WERI-Rb-1 (cell line): ENCODE measurements around the gene RPAP2.

Experiments
- DNase-seq: peaks from one replicate; pipeline ENCODE4 v3.0.0-alpha.2; 2020
- H3K27ac ChIP-seq: fragments of 250-450 bp; sonication (Bioruptor Pico); 2 replicates; pipeline ENCODE4 v1.5.1; 2020; ENCODE audit warnings: mild to moderate bottlenecking, moderate library complexity
- H3K27me3 ChIP-seq: fragments of 250-450 bp; sonication (Bioruptor Pico); 2 replicates; pipeline ENCODE4 v1.5.1; 2021; ENCODE audit warnings: mild to moderate bottlenecking, low read depth, moderate library complexity; ENCODE audit not compliant: insufficient read depth, severe bottlenecking
- H3K36me3 ChIP-seq: fragments of 250-450 bp; sonication (Bioruptor Pico); 2 replicates; pipeline ENCODE4 v1.5.1; 2020; ENCODE audit warnings: mild to moderate bottlenecking, moderate library complexity
- H3K4me3 ChIP-seq: 2 replicates; pipeline ENCODE4 v1.5.1; 2011; ENCODE audit warnings: low read depth, mild to moderate bottlenecking, control low read depth, low read length
- H3K9me3 ChIP-seq: fragments of 250-450 bp; sonication (Bioruptor Pico); 2 replicates; pipeline ENCODE4 v1.5.1; 2021; ENCODE audit warnings: mild to moderate bottlenecking, moderate library complexity; ENCODE audit not compliant: severe bottlenecking
- CTCF ChIP-seq: IDR thresholded peaks from 2 replicates; pipeline ENCODE4 v1.5.1; 2011; ENCODE audit warnings: low read depth, mild to moderate bottlenecking, control low read depth, inconsistent platforms, low read length

RPAP2 gene

GRCh38 chr1:92447033-92447681, 148.3 kb downstream of the RPAP2 start:
- Histone ChIP-seq H3K9me3 (no peaks in the 10 kb centered on the region), H3K4me3 (no peak overlapping the region), H3K27ac (no peak overlapping the region), H3K27me3 (no peaks in the 10 kb centered on the region), H3K36me3 (no peaks in the 10 kb centered on the region)
- no peak for TF ChIP-seq CTCF
- no peak for DNase-seq

- no peak for TF ChIP-seq CTCF
Observed at GRCh38 chr1:92447976-92448375, 149.1 kb downstream of the RPAP2 start.

More at GRCh38 chr1:92447976-92448375, 149.1 kb downstream of the RPAP2 start:
- no peak for DNase-seq
- Histone ChIP-seq H3K36me3 (no peaks in the 10 kb centered on the region), H3K27ac (no peak overlapping the region), H3K4me3 (no peak overlapping the region), H3K9me3 (no peaks in the 10 kb centered on the region), H3K27me3 (no peaks in the 10 kb centered on the region)
